ENCODE measurements around the gene HCRTR1. TPM values are rescaled to one million over a fixed set of nuclear protein-coding genes. Genes with fewer than 3 reads are reported as not detected.

HCRTR1 gene
- total RNA-seq, 1 experiment from 2014 or later, result not detected

DNA sequence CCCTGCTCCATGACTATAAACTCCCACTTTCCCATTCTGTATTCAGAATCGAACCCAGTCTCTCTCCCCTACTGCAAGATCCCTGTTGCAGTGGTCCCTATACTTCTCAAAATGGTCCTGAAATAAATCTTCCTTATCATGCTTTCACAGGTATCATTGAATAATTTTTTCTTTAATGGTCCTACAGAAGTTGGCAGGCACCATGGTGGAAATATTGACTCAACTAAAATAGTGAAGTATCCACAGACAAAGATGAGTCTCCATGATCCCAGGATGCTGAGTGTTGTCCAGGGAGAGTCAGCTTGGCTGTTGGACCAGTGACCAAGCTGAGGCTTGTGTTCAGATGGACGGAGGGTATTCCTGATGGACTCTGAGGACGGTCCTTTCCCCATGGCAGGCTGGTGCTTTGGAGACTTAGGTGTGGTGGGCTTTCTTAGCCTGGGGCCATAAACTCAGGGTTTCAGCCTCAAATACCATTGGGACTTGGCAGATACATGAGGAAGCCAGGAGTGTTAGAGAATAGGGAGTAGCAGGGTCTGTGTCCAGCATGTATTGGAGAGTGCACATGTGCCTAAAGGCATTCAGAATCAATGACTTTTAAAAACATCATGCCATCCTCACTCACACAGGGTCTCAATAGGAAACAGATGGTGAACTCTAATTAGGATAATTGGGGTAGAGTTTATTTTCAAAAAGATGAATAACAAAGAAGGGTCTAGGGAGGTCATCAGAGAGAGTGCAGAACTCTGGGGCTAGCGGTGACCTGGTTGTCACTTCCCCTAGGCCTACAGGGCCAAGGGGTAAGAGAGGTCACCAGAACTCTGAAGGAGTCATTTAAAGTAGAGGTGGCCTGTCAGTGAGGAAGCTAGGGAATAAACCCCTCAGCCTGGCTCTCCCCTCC, 21.4 kb upstream of the HCRTR1 start:
- Histone ChIP-seq H3K36me3 (ENCODE audit: low read depth) (no peaks in the 10 kb centered on the region), H3K4me2 (no peak overlapping the region), H3K9me3 (ENCODE audit: insufficient read depth, low read depth) (no peaks in the 10 kb centered on the region), H3K4me3 (no peak overlapping the region), H4K20me1 (ENCODE audit: insufficient read depth) (no peaks in the 10 kb centered on the region), H3K4me1 (replicated peaks; ENCODE audit: insufficient read depth) (peaks cover 20% of the 10 kb centered on the region), H3K27ac (no peak overlapping the region), H2AFZ (no peak overlapping the region), H3K9me2 (ENCODE audit: insufficient read depth) (no peaks in the 10 kb centered on the region), H3K27me3 (ENCODE audit: insufficient read depth, low read depth) (no peaks in the 10 kb centered on the region), H3F3A (ENCODE audit: insufficient read depth, low read depth) (peaks cover 20% of the 10 kb centered on the region), H3K79me2 (ENCODE audit: low read depth) (no peaks in the 10 kb centered on the region)
- BruUV-seq (replicated peaks), result no TSS peak
- intact Hi-C loops (cut with micrococcal nuclease; ENCODE audit: unreplicated experiment), result no loop called here
- DNase-seq, result no peak
- ChIA-PET CTCF (no interaction called here), POLR2A (ENCODE audit: unreplicated experiment) (interaction anchor here (0.6 kb wide), 1 partner anchor 401 kb away, joined by 5 read pairs; no protein-coding TSS in a partner anchor)
- TF ChIP-seq, protein P1, sequence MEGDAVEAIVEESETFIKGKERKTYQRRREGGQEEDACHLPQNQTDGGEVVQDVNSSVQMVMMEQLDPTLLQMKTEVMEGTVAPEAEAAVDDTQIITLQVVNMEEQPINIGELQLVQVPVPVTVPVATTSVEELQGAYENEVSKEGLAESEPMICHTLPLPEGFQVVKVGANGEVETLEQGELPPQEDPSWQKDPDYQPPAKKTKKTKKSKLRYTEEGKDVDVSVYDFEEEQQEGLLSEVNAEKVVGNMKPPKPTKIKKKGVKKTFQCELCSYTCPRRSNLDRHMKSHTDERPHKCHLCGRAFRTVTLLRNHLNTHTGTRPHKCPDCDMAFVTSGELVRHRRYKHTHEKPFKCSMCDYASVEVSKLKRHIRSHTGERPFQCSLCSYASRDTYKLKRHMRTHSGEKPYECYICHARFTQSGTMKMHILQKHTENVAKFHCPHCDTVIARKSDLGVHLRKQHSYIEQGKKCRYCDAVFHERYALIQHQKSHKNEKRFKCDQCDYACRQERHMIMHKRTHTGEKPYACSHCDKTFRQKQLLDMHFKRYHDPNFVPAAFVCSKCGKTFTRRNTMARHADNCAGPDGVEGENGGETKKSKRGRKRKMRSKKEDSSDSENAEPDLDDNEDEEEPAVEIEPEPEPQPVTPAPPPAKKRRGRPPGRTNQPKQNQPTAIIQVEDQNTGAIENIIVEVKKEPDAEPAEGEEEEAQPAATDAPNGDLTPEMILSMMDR (conservative IDR thresholded peaks at IDR 0.05), result no peak
- no peak for TF ChIP-seq EZH2 (IDR thresholded peaks at IDR 0.05; ENCODE audit: low read depth)

DNA sequence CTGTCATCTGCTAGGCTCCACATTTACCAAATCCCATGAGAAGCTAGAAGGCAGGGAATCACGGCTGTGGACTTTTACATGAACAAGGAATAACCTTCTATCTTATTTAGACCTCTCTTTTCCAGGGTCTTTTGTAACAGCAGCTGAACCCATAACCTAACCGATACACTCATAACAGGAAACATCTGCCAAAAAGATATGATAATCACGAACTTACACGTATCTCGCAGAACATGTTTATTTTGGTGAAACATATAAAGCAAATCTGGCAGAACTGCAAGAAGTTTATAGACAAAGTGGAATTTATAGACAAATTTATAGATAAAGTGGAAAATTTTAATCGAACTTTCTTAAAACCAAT, 20.8 kb upstream of the HCRTR1 start:
- POLR2A ChIA-PET (ENCODE audit: unreplicated experiment), result interaction anchor here (0.6 kb wide), 1 partner anchor 400 kb away, joined by 5 read pairs; no protein-coding TSS in a partner anchor

DNA sequence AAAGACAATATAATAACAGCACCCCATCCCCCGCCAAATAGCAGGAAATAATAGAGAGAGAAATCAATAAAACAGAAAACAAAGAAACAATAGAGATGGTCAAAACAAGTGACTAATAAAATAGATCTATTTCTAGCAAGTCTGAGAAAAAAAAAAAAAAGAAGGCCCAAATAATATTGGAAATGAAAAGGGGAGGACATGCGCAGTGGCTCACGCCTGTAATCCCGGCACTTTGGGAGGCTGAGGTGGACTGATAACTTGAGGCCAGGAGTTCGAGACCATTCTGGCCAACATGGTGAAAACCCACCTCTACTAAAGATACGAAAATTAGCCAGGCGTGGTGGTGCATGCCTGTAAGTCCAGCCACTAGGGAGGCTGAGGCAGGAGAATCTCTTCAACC, 18.5 kb upstream of the HCRTR1 start:
- Histone ChIP-seq H3K9me3 (ENCODE audit: insufficient read depth, low read depth) (no peaks in the 10 kb centered on the region), H3K27me3 (ENCODE audit: insufficient read depth, low read depth) (no peaks in the 10 kb centered on the region), H3K4me2 (no peak overlapping the region), H3K27ac (no peak overlapping the region), H3K4me3 (no peak overlapping the region), H3F3A (ENCODE audit: insufficient read depth, low read depth) (peaks cover 7% of the 10 kb centered on the region), H3K36me3 (ENCODE audit: low read depth) (no peaks in the 10 kb centered on the region), H4K20me1 (ENCODE audit: insufficient read depth) (no peaks in the 10 kb centered on the region), H3K4me1 (replicated peaks; ENCODE audit: insufficient read depth) (peaks cover 6% of the 10 kb centered on the region), H3K9me2 (ENCODE audit: insufficient read depth) (no peaks in the 10 kb centered on the region), H3K79me2 (ENCODE audit: low read depth) (no peaks in the 10 kb centered on the region), H2AFZ (no peak overlapping the region)
- ChIA-PET POLR2A (ENCODE audit: unreplicated experiment) (no interaction called here), CTCF (no interaction called here)
- BruUV-seq (replicated peaks), result no TSS peak
- TF ChIP-seq EZH2 (IDR thresholded peaks at IDR 0.05; ENCODE audit: low read depth), result no peak
- TF ChIP-seq, protein P1 (conservative IDR thresholded peaks at IDR 0.05), result no peak
- no peak for DNase-seq
- intact Hi-C loops (cut with micrococcal nuclease; ENCODE audit: unreplicated experiment), result no loop called here

More for the DNA sequence above, 20.8 kb upstream of the HCRTR1 start:
- no peak overlapping the region for H2AFZ ChIP-seq
- peaks cover 14% of the 10 kb centered on the region for H3K4me1 ChIP-seq (replicated peaks; ENCODE audit: insufficient read depth)
- no peaks in the 10 kb centered on the region for H3K36me3 ChIP-seq (ENCODE audit: low read depth)
- H3K9me3 ChIP-seq (ENCODE audit: insufficient read depth, low read depth), result no peaks in the 10 kb centered on the region
- H3K27ac ChIP-seq, result no peak overlapping the region
- peaks cover 14% of the 10 kb centered on the region for H3F3A ChIP-seq (ENCODE audit: insufficient read depth, low read depth)
- no peaks in the 10 kb centered on the region for H3K27me3 ChIP-seq (ENCODE audit: insufficient read depth, low read depth)
- no peak for DNase-seq
- no peak overlapping the region for H3K4me2 ChIP-seq
- H3K79me2 ChIP-seq (ENCODE audit: low read depth), result no peaks in the 10 kb centered on the region
- no TSS peak for BruUV-seq (replicated peaks)
- no peaks in the 10 kb centered on the region for H4K20me1 ChIP-seq (ENCODE audit: insufficient read depth)
- H3K9me2 ChIP-seq (ENCODE audit: insufficient read depth), result no peaks in the 10 kb centered on the region
- TF ChIP-seq EZH2 (IDR thresholded peaks at IDR 0.05; ENCODE audit: low read depth), result no peak
- TF ChIP-seq, protein P1 (conservative IDR thresholded peaks at IDR 0.05), result no peak
- H3K4me3 ChIP-seq, result no peak overlapping the region
- intact Hi-C loops (cut with micrococcal nuclease; ENCODE audit: unreplicated experiment), result no loop called here
- CTCF ChIA-PET, result no interaction called here
